H1 (cell line): ENCODE results near the gene LAIR1. TPM values are rescaled to one million over a fixed set of nuclear protein-coding genes. Genes with fewer than 3 reads are reported as not detected.

Experiments used
- CTCF ChIA-PET: fragments of 300-600 bp; sonication (Branson Sonifier 250); formaldehyde crosslinking; loops from one replicate; lab custom pipeline; 2021; ENCODE audit not compliant: partially characterized antibody; lab: Charles Lee
- POLR2A ChIA-PET: fragments of 300-600 bp; sonication (Branson Sonifier 250); formaldehyde crosslinking; loops from one replicate; lab custom pipeline; 2021; ENCODE audit warnings: inconsistent platforms; ENCODE audit not compliant: partially characterized antibody; lab: Charles Lee
- DNase-seq, 2 experiments: peaks; one replicate each; pipeline versions ENCODE4 v3.0.0 to v3.0.0-alpha.2; 2010 to 2022; ENCODE audit warnings: low spot score in 2 of 2, low read depth in 1 of 2, mixed read lengths in 1 of 2
- FAIRE-seq: peaks from 2 replicates; lab custom pipeline; 2011; peaks lifted over from hg19 to GRCh38; lab: Jason Lieb, UNC
- H2AFZ ChIP-seq: 2 replicates; pipeline ENCODE4 v1.8.1; 2012; ENCODE audit warnings: low read length, inconsistent platforms
- H2AK5ac ChIP-seq: 2 replicates; pipeline ENCODE4 v1.6.1; 2013; ENCODE audit warnings: low read depth, low read length
- H2BK120ac ChIP-seq: replicated peaks from 2 replicates; pipeline ENCODE3; 2013; ENCODE audit warnings: low read depth, low read length, inconsistent platforms
- H2BK12ac ChIP-seq: 2 replicates; pipeline ENCODE4 v1.6.1; 2013; ENCODE audit warnings: low read depth, low read length
- H2BK15ac ChIP-seq: 2 replicates; pipeline ENCODE4 v1.6.1; 2013; ENCODE audit warnings: low read length
- H2BK20ac ChIP-seq: 2 replicates; pipeline ENCODE4 v1.6.1; 2013; ENCODE audit warnings: low read length
- H2BK5ac ChIP-seq: 2 replicates; pipeline ENCODE4 v1.6.1; 2013; ENCODE audit warnings: low read depth, low read length
- H3K14ac ChIP-seq: 2 replicates; pipeline ENCODE4 v1.6.1; 2013; ENCODE audit warnings: inconsistent platforms; ENCODE audit not compliant: insufficient read length
- H3K18ac ChIP-seq: 2 replicates; pipeline ENCODE4 v1.6.1; 2013; ENCODE audit warnings: low read length; ENCODE audit errors: extremely low read depth
- H3K23ac ChIP-seq: 2 replicates; pipeline ENCODE4 v1.6.1; 2013; ENCODE audit warnings: inconsistent platforms; ENCODE audit not compliant: insufficient read length
- H3K23me2 ChIP-seq: 2 replicates; pipeline ENCODE4 v1.6.1; 2013; ENCODE audit warnings: low read depth, low read length
- H3K27ac ChIP-seq: 2 replicates; pipeline ENCODE4 v1.6.1; 2011; ENCODE audit warnings: low read depth, low read length, inconsistent platforms
- H3K27me3 ChIP-seq, 4 experiments: replicated peaks in 1 of 4; 1 replicate in 1 of 4; 2 replicates in 3 of 4; pipeline versions ENCODE4 v1.6.1 to v1.8.1; 2011 to 2013; ENCODE audit warnings: low read length in 3 of 4, mild to moderate bottlenecking in 3 of 4, inconsistent platforms in 2 of 4, mixed read lengths in 2 of 4, moderate library complexity in 1 of 4; ENCODE audit not compliant: control insufficient read depth in 3 of 4, insufficient read depth in 3 of 4; ENCODE audit errors: extremely low read depth in 1 of 4
- H3K36me3 ChIP-seq, 4 experiments: 2 replicates each; pipeline versions ENCODE4 v1.6.1 to v1.8.1; 2011 to 2013; ENCODE audit warnings: mild to moderate bottlenecking in 4 of 4, low read length in 3 of 4, moderate library complexity in 2 of 4, control low read depth in 1 of 4, inconsistent platforms in 1 of 4; ENCODE audit not compliant: insufficient read depth in 4 of 4, control insufficient read depth in 2 of 4
- H3K4ac ChIP-seq: replicated peaks from 2 replicates; pipeline ENCODE3; 2013; ENCODE audit warnings: low read length, low read depth, mixed read lengths, inconsistent platforms; ENCODE audit not compliant: insufficient read length
- H3K4me1 ChIP-seq, 4 experiments: replicated peaks in 1 of 4; 1 replicate in 1 of 4; 2 replicates in 3 of 4; pipeline versions ENCODE4 v1.6.1 to v1.8.1; 2011 to 2013; ENCODE audit warnings: low read length in 3 of 4, inconsistent platforms in 2 of 4, mixed read lengths in 1 of 4; ENCODE audit not compliant: insufficient read depth in 4 of 4, control insufficient read depth in 3 of 4
- H3K4me2 ChIP-seq, 2 experiments: 2 replicates each; pipeline versions ENCODE4 v1.6.1 to v1.8.1; 2011 to 2013; ENCODE audit warnings: low read depth in 2 of 2, low read length in 2 of 2, control low read depth in 1 of 2, inconsistent platforms in 1 of 2, mild to moderate bottlenecking in 1 of 2; ENCODE audit not compliant: insufficient read depth in 1 of 2
- H3K4me3 ChIP-seq, 4 experiments: fragments of 200-600, 300-600 bp in 1 of 4; sonication (generic), shearing (Covaris generic), sonication (Bioruptor Twin) in 1 of 4; 2 replicates each; pipeline versions ENCODE4 v1.5.1 to v1.8.1; 2011 to 2016; ENCODE audit warnings: low read length in 4 of 4, low read depth in 3 of 4, control low read depth in 2 of 4, inconsistent platforms in 2 of 4, mild to moderate bottlenecking in 2 of 4, mixed read lengths in 1 of 4, moderate library complexity in 1 of 4; ENCODE audit not compliant: insufficient read depth in 2 of 4; ENCODE audit errors: extremely low read depth in 1 of 4
- H3K56ac ChIP-seq: replicated peaks from 2 replicates; pipeline ENCODE3; 2013; ENCODE audit warnings: low read depth, mild to moderate bottlenecking, mixed read lengths, low read length, inconsistent platforms; ENCODE audit not compliant: insufficient read length
- H3K79me1 ChIP-seq: 2 replicates; pipeline ENCODE4 v1.6.1; 2013; ENCODE audit warnings: low read depth, low read length, control low read depth
- H3K79me2 ChIP-seq, 2 experiments: 2 replicates each; pipeline versions ENCODE4 v1.6.1 to v1.8.1; 2012 to 2013; ENCODE audit warnings: low read length in 2 of 2, mild to moderate bottlenecking in 2 of 2, inconsistent platforms in 1 of 2; ENCODE audit not compliant: insufficient read depth in 2 of 2, control insufficient read depth in 1 of 2
- H3K9ac ChIP-seq, 4 experiments: replicated peaks in 1 of 4; 1 replicate in 1 of 4; 2 replicates in 3 of 4; pipeline versions ENCODE4 v1.6.1 to v1.8.1; 2011 to 2013; ENCODE audit warnings: low read depth in 3 of 4, low read length in 3 of 4, control low read depth in 2 of 4, mild to moderate bottlenecking in 2 of 4, moderate library complexity in 2 of 4, inconsistent platforms in 1 of 4; ENCODE audit errors: extremely low read depth in 1 of 4
- H3K9me3 ChIP-seq, 2 experiments: 2 replicates each; pipeline versions ENCODE4 v1.6.1 to v1.8.1; 2012 to 2013; ENCODE audit warnings: mild to moderate bottlenecking in 2 of 2, moderate library complexity in 2 of 2, control low read depth in 1 of 2, inconsistent platforms in 1 of 2, low read depth in 1 of 2, low read length in 1 of 2, mixed read lengths in 1 of 2; ENCODE audit not compliant: insufficient read depth in 2 of 2
- H4K20me1 ChIP-seq, 2 experiments: replicated peaks in 1 of 2; 2 replicates each; pipeline versions ENCODE3 to v1.8.1; 2011 to 2013; ENCODE audit warnings: inconsistent platforms in 2 of 2, low read length in 2 of 2, mild to moderate bottlenecking in 1 of 2; ENCODE audit not compliant: insufficient read depth in 2 of 2, control insufficient read depth in 1 of 2
- H4K5ac ChIP-seq: 2 replicates; pipeline ENCODE4 v1.6.1; 2013; ENCODE audit warnings: low read length, low read depth, mixed read lengths, inconsistent platforms; ENCODE audit not compliant: insufficient read length
- H4K8ac ChIP-seq: 2 replicates; pipeline ENCODE4 v1.8.0; 2013; ENCODE audit warnings: mild to moderate bottlenecking, moderate library complexity, low read length, inconsistent platforms; ENCODE audit not compliant: insufficient read depth; ENCODE audit errors: extremely low read depth
- H4K91ac ChIP-seq: replicated peaks from 2 replicates; pipeline ENCODE3; 2013; ENCODE audit warnings: low read length, mixed read lengths, inconsistent platforms; ENCODE audit not compliant: insufficient read length
- CTBP2 ChIP-seq: IDR thresholded peaks from 2 replicates; pipeline ENCODE4 v1.7.0; 2011; ENCODE audit warnings: borderline replicate concordance, mild to moderate bottlenecking, moderate library complexity, mixed read lengths, low read length; ENCODE audit not compliant: insufficient read depth, insufficient read length
- JUND ChIP-seq: IDR thresholded peaks from 2 replicates; pipeline ENCODE4 v1.6.1; 2011; ENCODE audit warnings: mild to moderate bottlenecking, improper control_type of control experiment, low read length
- TEAD4 ChIP-seq: IDR thresholded peaks from 2 replicates; pipeline ENCODE4 v1.6.1; 2012; ENCODE audit warnings: low read depth, low read length, inconsistent platforms, mixed read lengths
- polyA plus RNA-seq, 7 experiments: library from polyadenylated mRNA; depleted of rRNA in 3 of 7; stranded (reverse) in 5 of 7; unstranded in 2 of 7; fragments of >200 nt in 5 of 7; fragments of 200-250 nt in 2 of 7; gene quantifications; 1 replicate in 5 of 7; 2 replicates in 1 of 7; 4 replicates in 1 of 7; pipeline versions ENCODE4 v1.2.1 to v1.2.3, GENCODE V29; 2011 to 2013; ENCODE audit warnings: missing spikeins in 2 of 7, mixed read lengths in 2 of 7
- total RNA-seq: library from RNA; stranded (reverse); fragmentation: NEBNext Ultra II Directional; extraction: Animal tissue kit (Norgen Biotek cat#: 25700); gene quantifications from 2 replicates; pipeline ENCODE4 v1.2.1, GENCODE V29; 2021

LAIR1 gene
- total and polyA plus RNA-seq, 2 of the 8 experiments (the other 6 are each of a cell fraction or from before 2014, with no cell fraction given): 0.18 TPM; not detected in 1

DNA sequence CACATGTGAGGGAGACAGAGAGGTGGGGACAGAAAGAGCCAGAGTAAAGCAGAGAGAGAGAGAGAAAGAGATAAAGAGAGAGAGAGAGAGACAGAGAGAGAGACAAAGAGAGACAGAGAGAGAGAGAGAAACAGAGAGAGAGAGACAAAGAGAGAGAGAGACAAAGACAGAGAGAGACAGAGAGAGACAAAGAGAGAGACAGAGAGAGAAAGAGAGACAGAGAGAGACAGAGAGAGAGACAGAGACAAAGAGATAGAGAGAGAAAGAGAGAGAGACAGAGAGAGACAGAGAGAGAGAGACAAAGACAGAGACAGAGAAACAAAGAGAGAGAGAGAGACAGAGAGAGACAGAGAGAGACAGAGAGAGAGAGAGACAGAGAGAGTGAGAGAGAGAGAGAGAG is 46.3 kb upstream of the LAIR1 start:
- Histone ChIP-seq H2BK20ac (no peak overlapping the region), H2BK5ac (no peak overlapping the region), H3K56ac (no peak overlapping the region), H4K5ac (no peak overlapping the region), H3K14ac (no peak overlapping the region), H3K79me2 (no peaks in the 10 kb centered on the region), H2BK15ac (no peak overlapping the region), H3K23me2 (peaks cover 16% of the 10 kb centered on the region; the same call in 1 of the 2 replicates), H3K27ac (no peak overlapping the region), H3K36me3 (no peaks in the 10 kb centered on the region), H3K4ac (no peak overlapping the region), H2BK12ac (0 out of 2 replicates have a peak overlapping the region, but pooled peaks have one; percentile 68), H3K9ac (no peak overlapping the region), H3K4me1 (peaks cover 0 to 4% (median 3%) of the 10 kb centered on the region in 4 experiments; a peak in 2 of 7 replicates), H3K4me2 (no peak overlapping the region; a peak in 1 of 4 replicates), H3K79me1 (no peaks in the 10 kb centered on the region), H4K20me1 (no peaks in the 10 kb centered on the region), H2AK5ac (no peak overlapping the region), H3K9me3 (peaks cover 2 to 6% of the 10 kb centered on the region in 2 experiments; a peak in 2 of 4 replicates), H3K4me3 (no peak overlapping the region), H3K18ac (no peak overlapping the region), H4K8ac (no peak overlapping the region; the same call in 1 of the 2 replicates), H2BK120ac (no peak overlapping the region), H4K91ac (no peak overlapping the region), H3K23ac (no peak overlapping the region), H2AFZ (no peak overlapping the region), H3K27me3 (peaks cover 6 to 19% (median 15%) of the 10 kb centered on the region in 4 experiments)
- no peak for TF ChIP-seq TEAD4
- TF ChIP-seq CTBP2: no peak
- no peak for TF ChIP-seq JUND
- no peak for FAIRE-seq
- ChIA-PET POLR2A (interaction anchor here (1.0 kb wide), 1 partner anchor 38 kb away, joined by 4 read pairs; the partner anchor contains the start of gene LENG8), CTCF (interaction anchor here (2.4 to 4.0 kb wide), 3 partner anchors 11 to 28 kb away, joined by 9 to 30 read pairs (median 13); no protein-coding TSS in a partner anchor)
- no peak for DNase-seq
